Spleen (tissue), 7 donors: ENCODE measurements around the gene MOB3B.

Experiments
- POLR2AphosphoS5 ChIP-seq, 3 donors: sonication (generic); formaldehyde crosslinking; IDR thresholded peaks; one replicate each; pipeline ENCODE4 v1.5.1; 2017; ENCODE audit warnings: antibody characterized with exemption in 3 of 3
- TF ChIP-seq, protein P1 (sequence below), 11 experiments: fragments of 200-600 bp in 7 of 11; fragments of 450-650 bp in 4 of 11; sonication (generic) in 4 of 11; IDR thresholded peaks in 8 of 11; conservative IDR thresholded peaks in 3 of 11; 1 replicate in 7 of 11; 2 replicates in 4 of 11; pipeline versions ENCODE4 v1.4.0 to v1.8.0; 2016 to 2021; ENCODE audit warnings: antibody characterized with exemption in 11 of 11, inconsistent platforms in 4 of 11, mild to moderate bottlenecking in 1 of 11
- donor health status: DM: no; HTN: no; CAD: no; lungs with moderate emphysema.
- donor health status: DM: no; HTN: no; CAD: no.
- donor health status: DM: no; HTN: no; CAD: no.

DNA sequence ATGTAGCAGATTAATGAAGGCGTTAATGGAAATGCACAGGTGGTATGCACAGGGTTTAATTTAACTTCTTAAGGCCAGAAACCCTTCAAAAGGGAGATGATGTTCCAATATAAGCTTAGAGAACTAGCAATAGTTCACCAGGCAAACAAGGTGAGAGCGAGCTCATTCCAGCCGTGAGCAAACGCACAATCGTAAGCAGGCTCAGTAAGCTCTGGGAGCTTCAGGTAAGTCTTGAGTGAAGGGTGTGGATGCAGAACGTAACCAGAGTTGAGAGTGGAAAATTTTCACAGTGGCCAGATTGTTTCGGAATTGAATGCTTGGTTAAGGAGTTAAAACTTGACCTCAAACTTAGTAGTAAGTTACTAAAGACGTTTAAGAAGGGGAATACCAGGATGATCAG lies 238.3 kb downstream of the MOB3B start:
- TF ChIP-seq, protein P1, sequence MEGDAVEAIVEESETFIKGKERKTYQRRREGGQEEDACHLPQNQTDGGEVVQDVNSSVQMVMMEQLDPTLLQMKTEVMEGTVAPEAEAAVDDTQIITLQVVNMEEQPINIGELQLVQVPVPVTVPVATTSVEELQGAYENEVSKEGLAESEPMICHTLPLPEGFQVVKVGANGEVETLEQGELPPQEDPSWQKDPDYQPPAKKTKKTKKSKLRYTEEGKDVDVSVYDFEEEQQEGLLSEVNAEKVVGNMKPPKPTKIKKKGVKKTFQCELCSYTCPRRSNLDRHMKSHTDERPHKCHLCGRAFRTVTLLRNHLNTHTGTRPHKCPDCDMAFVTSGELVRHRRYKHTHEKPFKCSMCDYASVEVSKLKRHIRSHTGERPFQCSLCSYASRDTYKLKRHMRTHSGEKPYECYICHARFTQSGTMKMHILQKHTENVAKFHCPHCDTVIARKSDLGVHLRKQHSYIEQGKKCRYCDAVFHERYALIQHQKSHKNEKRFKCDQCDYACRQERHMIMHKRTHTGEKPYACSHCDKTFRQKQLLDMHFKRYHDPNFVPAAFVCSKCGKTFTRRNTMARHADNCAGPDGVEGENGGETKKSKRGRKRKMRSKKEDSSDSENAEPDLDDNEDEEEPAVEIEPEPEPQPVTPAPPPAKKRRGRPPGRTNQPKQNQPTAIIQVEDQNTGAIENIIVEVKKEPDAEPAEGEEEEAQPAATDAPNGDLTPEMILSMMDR (IDR thresholded peaks at IDR 0.05 in 8 of 11, conservative IDR thresholded peaks at IDR 0.05 in 3 of 11): no peak
- TF ChIP-seq POLR2AphosphoS5 (IDR thresholded peaks at IDR 0.05): no peak
